Activated CD8-positive, alpha-beta memory T cell treated with anti-CD3 and anti-CD28 coated beads for 48 hours (primary cell): ENCODE data around the gene CAPN9.

ENCODE experiments used
- DNase-seq, 3 experiments: peaks; one replicate each; pipeline ENCODE4 v3.0.0-alpha.2; 2020; ENCODE audit warnings: low read depth in 2 of 3, low spot score in 2 of 3

CAPN9 gene

DNA sequence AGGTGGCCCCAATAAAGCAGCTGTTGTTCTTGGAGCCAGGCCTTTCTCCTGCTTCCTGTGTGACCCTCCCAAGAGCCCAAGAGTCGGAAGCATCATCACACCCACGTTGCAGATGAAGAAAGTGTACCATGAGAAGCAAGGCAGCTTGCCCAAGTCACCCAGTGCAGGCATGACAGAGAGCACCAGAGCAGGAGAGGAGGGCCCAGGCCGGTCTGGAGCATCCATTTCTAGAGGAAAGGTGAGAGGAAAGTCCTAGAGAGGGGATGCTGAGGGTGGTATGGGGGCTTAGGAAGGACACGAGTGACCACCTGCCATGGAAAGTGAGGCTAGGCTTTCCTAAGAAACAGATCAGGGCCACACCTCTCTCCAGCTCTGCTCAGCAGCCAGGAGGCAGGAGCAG, 74.2 kb downstream of the CAPN9 start:
- no peak for DNase-seq

- DNase-seq, result no peak
Measured at GRCh38 chr1:230822092-230822581, 74.9 kb downstream of the CAPN9 start.

GRCh38 chr1:230823426-230823825, 76.2 kb downstream of the CAPN9 start:
- no peak for DNase-seq

GRCh38 chr1:230823931-230824381, 76.8 kb downstream of the CAPN9 start:
- DNase-seq, result no peak

DNA sequence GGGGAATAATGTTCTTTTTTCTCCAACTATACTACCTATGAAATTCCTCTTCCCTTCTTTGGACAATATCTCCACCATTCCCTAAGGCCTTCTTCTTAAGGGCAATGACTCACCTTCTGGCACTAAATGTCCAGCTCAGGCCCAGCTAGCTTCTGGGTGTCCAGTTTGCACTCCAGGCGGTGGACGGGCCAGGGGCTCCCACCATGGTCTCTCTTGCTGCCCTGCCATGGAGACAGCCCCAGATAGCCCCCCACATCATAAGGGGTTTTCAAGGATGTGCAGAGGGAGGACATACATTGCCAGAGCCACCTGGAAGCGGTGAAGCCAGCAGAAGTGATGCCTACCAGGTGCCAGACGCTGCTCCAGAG, 77.3 kb downstream of the CAPN9 start:
- DNase-seq, result no peak

GRCh38 chr1:230824919-230825721, 77.9 kb downstream of the CAPN9 start:
- no peak for DNase-seq

- no peak for DNase-seq
Measured at GRCh38 chr1:230825761-230826160, 78.6 kb downstream of the CAPN9 start.

DNA sequence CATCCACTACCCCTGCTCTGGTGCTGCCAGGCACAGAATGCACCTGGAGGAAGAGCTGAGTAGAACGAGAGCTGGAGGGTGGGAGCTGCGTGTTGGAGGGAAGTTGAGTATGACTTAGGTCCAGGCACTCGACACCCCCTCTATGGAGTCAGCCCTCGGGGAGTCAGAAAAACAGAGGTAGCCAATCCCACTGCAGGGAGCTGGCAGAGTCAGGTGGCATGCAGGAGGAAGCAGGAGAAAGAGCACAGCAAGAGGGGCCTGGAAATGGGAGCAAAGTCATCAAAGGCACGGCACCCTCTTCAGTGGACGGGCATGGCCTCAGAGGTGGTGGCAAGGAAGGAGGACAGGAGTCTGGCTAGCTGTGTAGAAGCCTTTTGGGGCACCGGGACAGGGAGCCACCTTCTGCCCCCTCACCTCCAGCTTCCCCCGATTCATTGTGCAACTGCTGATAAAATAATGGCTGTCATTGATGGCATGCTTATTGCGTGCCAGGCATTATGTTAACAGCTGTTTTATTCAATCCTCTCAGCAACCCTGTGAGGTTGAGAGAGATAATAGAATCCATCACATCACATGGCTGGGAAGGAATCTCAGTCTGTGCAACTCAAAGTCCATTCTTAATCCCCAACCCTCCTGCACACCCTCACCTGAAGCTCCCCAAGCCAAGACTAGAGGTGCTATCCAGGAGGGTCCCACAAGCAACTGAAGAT, 79.1 kb downstream of the CAPN9 start:
- no peak for DNase-seq

GRCh38 chr1:230827081-230827681, 80.0 kb downstream of the CAPN9 start:
- DNase-seq, result no peak

- no peak for DNase-seq
Measured at GRCh38 chr1:230827801-230828200, 80.6 kb downstream of the CAPN9 start.

GRCh38 chr1:230828421-230828820, 81.2 kb downstream of the CAPN9 start:
- no peak for DNase-seq

DNA sequence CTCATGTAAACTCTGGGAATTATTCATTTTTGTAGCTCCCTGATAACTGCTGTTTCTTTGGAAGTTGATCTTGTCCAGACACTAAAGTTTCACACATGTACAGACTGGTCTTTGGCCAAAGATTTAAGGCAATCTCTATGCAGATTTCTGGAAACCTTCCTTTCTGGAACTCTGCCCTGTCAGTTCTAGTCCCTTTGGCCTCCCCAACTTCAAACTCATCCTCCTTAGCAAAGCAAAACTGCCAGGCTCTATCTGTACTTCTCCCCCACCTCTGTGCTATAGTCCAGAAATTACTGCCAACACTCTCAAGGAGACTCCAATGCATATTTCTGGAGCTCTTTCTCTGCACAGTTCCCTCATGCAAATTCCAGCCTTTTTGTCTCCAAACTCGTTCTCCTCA, 84.6 kb downstream of the CAPN9 start:
- no peak for DNase-seq

GRCh38 chr1:230832476-230832875, 85.3 kb downstream of the CAPN9 start:
- no peak for DNase-seq

GRCh38 chr1:230833511-230833910, 86.3 kb downstream of the CAPN9 start:
- DNase-seq, result no peak

DNA sequence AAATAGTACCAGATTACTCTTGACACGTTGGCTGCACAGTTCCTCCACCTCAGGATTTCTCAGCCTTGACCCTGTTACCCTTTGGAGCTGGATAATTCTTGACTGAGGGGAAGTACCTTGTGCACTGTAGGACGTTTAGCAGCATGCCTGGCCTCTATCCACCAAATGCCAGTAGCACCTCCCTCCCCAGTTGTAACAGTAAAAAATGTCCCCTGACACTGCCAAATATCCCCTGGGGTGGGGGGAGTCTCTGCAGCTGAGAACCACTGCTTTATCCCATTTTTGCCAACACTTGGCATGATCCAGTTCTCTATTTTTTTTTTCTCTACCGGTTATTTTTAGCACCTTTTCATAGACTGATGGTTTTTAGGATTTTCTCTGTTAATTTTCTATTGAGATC, 87.1 kb downstream of the CAPN9 start:
- DNase-seq, result no peak

GRCh38 chr1:230836347-230836746, 89.2 kb downstream of the CAPN9 start:
- no peak for DNase-seq

- DNase-seq, result no peak
Measured at GRCh38 chr1:230836793-230837192, 89.6 kb downstream of the CAPN9 start.

DNA sequence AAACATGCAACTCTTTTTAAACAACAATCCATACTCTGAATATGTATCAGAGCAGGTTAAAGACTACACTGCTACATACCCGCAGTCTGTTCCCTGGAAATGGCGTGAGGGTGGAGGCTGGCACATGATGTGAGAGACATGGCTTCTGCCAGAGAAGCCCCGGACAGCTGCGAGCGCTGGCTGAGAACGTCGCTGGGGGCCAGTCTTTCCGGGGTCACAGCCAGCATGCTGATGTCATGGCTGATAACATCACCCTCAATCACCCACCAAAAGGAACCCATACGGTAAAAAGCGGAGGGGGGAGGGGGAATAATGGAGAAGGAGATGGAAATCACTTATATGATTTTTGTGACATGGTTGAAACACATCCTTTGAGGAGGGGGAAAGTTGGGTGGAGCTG, 92.0 kb downstream of the CAPN9 start:
- DNase-seq, result no peak

GRCh38 chr1:230842801-230843200, 95.6 kb downstream of the CAPN9 start:
- DNase-seq, result no peak

DNA sequence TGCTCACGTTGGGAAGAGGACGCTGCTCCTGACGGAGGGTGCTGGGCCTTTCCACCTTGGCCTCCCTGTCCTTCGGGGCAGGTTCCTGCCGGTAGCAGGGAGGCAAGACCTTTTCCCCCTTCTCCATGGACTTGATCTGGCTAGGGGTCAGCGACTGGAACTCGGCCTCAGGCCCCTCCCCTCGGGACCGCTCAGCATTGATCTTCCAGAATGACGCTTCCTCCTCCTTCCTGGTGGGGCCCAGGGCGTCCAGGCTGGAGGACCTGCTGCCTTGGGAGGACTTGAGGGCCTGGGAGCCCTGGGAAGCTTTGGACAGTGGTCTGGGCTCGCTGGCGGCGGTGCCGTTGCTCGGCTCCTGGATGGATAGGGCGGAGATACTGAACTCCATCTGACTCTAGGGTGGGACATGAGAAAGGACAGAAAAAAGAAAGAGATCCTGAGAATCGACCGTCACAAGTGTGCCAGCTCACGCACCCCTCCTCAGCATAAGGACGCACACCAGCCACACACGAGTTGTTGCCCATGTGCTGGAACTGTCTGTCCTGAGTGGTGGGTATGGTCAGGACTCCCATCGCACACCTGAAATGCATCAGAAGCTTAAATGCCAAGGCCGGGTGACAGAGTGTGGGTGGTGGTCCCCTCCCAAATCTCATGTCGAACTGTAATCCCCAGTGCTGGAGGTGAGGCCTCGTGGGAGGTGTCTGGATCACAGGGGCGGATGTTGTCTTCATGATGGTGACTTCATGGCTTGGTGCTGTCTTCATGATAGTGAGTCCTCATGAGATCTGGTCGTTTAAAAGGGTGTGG, 96.5 kb downstream of the CAPN9 start:
- no peak for DNase-seq

DNA sequence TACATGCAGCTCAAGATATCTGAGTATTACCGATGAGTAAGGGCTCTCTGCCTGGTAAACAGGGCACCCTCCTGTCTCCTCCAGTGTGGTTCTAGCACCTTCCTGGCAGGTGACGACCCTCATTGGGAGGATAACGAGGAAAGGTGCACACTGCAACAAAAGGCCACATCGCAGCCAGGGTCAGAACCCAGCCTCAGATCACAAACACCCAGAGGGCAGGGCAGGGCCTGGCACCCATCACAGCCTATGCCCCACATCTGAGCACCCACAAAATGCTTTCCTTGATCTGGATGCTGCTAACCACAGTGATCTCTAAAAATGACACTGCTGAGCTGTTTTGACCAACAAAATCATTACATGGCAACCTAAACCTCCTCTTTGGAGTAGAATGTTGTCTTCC, 97.4 kb downstream of the CAPN9 start:
- no peak for DNase-seq
